Tibial nerve (tissue), 4 donors: ENCODE measurements around the gene DNASE1L1. TPM values are rescaled to one million over a fixed set of nuclear protein-coding genes. Genes with fewer than 3 reads are reported as not detected.

Experiments
- DNase-seq, 2 donors: peaks; one replicate each; pipeline ENCODE4 v3.0.0-alpha.2; 2019; ENCODE audit warnings: low spot score in 2 of 2
- H3K27ac ChIP-seq, 4 donors: fragments of 200-600 bp; sonication (generic) in 3 of 4; one replicate each; pipeline ENCODE4 v1.5.1; 2017 to 2019; ENCODE audit warnings: mild to moderate bottlenecking in 1 of 4
- H3K27me3 ChIP-seq, 2 donors: fragments of 200-600 bp; sonication (generic) in 1 of 2; one replicate each; pipeline versions ENCODE4 v1.5.1 to v1.6.0; 2017 to 2019
- H3K36me3 ChIP-seq, 3 donors: fragments of 200-600 bp; sonication (generic); one replicate each; pipeline ENCODE4 v1.5.1; 2018 to 2019
- H3K4me1 ChIP-seq, 4 donors: fragments of 200-600 bp; sonication (generic) in 3 of 4; one replicate each; pipeline ENCODE4 v1.5.1; 2017 to 2019
- H3K4me3 ChIP-seq, 4 donors: fragments of 200-600 bp; sonication (generic) in 3 of 4; one replicate each; pipeline ENCODE4 v1.5.1; 2017 to 2019; ENCODE audit warnings: mild to moderate bottlenecking in 1 of 4, moderate library complexity in 1 of 4
- H3K9me3 ChIP-seq, 4 donors: fragments of 200-600 bp; sonication (generic) in 3 of 4; one replicate each; pipeline ENCODE4 v1.5.1; 2017 to 2019
- CTCF ChIP-seq, 5 experiments: fragments of 200-600 bp in 3 of 5; fragments of 450-650 bp in 2 of 5; sonication (generic) in 3 of 5; IDR thresholded peaks; one replicate each; pipeline ENCODE4 v1.5.1; 2016 to 2019; ENCODE audit warnings: antibody characterized with exemption in 5 of 5, mild to moderate bottlenecking in 3 of 5, moderate library complexity in 2 of 5
- EP300 ChIP-seq, 2 donors: sonication (generic); formaldehyde crosslinking; IDR thresholded peaks; one replicate each; pipeline ENCODE4 v1.6.1; 2017; ENCODE audit warnings: antibody characterized with exemption in 2 of 2, mild to moderate bottlenecking in 1 of 2
- POLR2A ChIP-seq, 2 donors: fragments of 450-650 bp; IDR thresholded peaks; one replicate each; pipeline ENCODE4 v1.6.1; 2017; ENCODE audit warnings: antibody characterized with exemption in 2 of 2, mild to moderate bottlenecking in 2 of 2, moderate library complexity in 2 of 2
- WGBS, 2 donors: methylation state at CpG; one replicate each; pipeline ENCODE4 v1.1.5; 2018; 5-methylcytosine and 5-hydroxymethylcytosine counted together
- total RNA-seq, 4 donors: library from RNA; depleted of rRNA; stranded (reverse); fragments of >200 nt; gene quantifications; one replicate each; pipeline ENCODE4 v1.1.0, GENCODE V29; 2016

Gene DNASE1L1
- total RNA-seq, 4 donors from 2014 or later, result 21.4 to 36.0 (median 28.6) TPM

- no peak overlapping the region for H3K4me3 ChIP-seq
- no peak for DNase-seq
- H3K27ac ChIP-seq, result peak overlapping the region in 1 of 4 donors; percentile 68
- TF ChIP-seq EP300 (IDR thresholded peaks at IDR 0.05) (no peak), POLR2A (IDR thresholded peaks at IDR 0.05) (no peak), CTCF (IDR thresholded peaks at IDR 0.05) (peak in 4 of 5 experiments; percentile 19 to 45 (median 31))
- H3K9me3 ChIP-seq, result no peaks in the 10 kb centered on the region
- H3K36me3 ChIP-seq, result no peaks in the 10 kb centered on the region
- H3K4me1 ChIP-seq, result peaks cover 0 to 16% (median 0%) of the 10 kb centered on the region in 4 donors
- no peaks in the 10 kb centered on the region for H3K27me3 ChIP-seq
- WGBS, 2 donors, result 67 to 70% methylated on average over 2 to 6 of the region's 8 CpGs
Observed at GRCh38 chrX:154384284-154384892, 24.7 kb downstream of the DNASE1L1 start.

GRCh38 chrX:154383359-154384283 lies 25.4 kb downstream of the DNASE1L1 start:
- Histone ChIP-seq H3K9me3 (no peaks in the 10 kb centered on the region), H3K4me1 (peaks cover 0 to 16% (median 0%) of the 10 kb centered on the region in 4 donors), H3K36me3 (no peaks in the 10 kb centered on the region), H3K4me3 (no peak overlapping the region), H3K27ac (peak overlapping the region in 1 of 4 donors; percentile 68), H3K27me3 (no peaks in the 10 kb centered on the region)
- no peak for TF ChIP-seq EP300 (IDR thresholded peaks at IDR 0.05)
- TF ChIP-seq POLR2A (IDR thresholded peaks at IDR 0.05), result no peak
- TF ChIP-seq CTCF (IDR thresholded peaks at IDR 0.05), result no peak
- no peak for DNase-seq
- 55 to 68% methylated on average over 7 to 14 of the region's 14 CpGs for WGBS, 2 donors

- Histone ChIP-seq H3K36me3 (no peaks in the 10 kb centered on the region), H3K27me3 (no peaks in the 10 kb centered on the region)
- DNase-seq, result no peak
Observed at GRCh38 chrX:154382483-154383069, 26.5 kb downstream of the DNASE1L1 start.

GRCh38 chrX:154381271-154381670 lies 27.8 kb downstream of the DNASE1L1 start:
- Histone ChIP-seq H3K27me3 (no peaks in the 10 kb centered on the region), H3K27ac (peak overlapping the region in 3 of 4 donors; percentile 46 to 100 (median 99)), H3K36me3 (no peaks in the 10 kb centered on the region), H3K4me1 (peaks cover 0 to 21% (median 0%) of the 10 kb centered on the region in 4 donors), H3K4me3 (no peak overlapping the region), H3K9me3 (no peaks in the 10 kb centered on the region)
- WGBS, 2 donors, result 49 to 53% methylated on average over 5 to 6 of the region's 6 CpGs
- DNase-seq, result no peak
- TF ChIP-seq CTCF (IDR thresholded peaks at IDR 0.05) (no peak), EP300 (IDR thresholded peaks at IDR 0.05) (no peak), POLR2A (IDR thresholded peaks at IDR 0.05) (no peak)

More at GRCh38 chrX:154382483-154383069, 26.5 kb downstream of the DNASE1L1 start:
- no peak for TF ChIP-seq CTCF (IDR thresholded peaks at IDR 0.05)
- TF ChIP-seq POLR2A (IDR thresholded peaks at IDR 0.05), result no peak
- TF ChIP-seq EP300 (IDR thresholded peaks at IDR 0.05), result peak in 1 of 2 donors; percentile 24
- peaks cover 0 to 20% (median 0%) of the 10 kb centered on the region in 4 donors for H3K4me1 ChIP-seq
- H3K27ac ChIP-seq, result peak overlapping the region in 1 of 4 donors; percentile 56
- WGBS, 2 donors, result 78 to 85% methylated on average over 10 to 11 of the region's 11 CpGs
- no peak overlapping the region for H3K4me3 ChIP-seq
- no peaks in the 10 kb centered on the region for H3K9me3 ChIP-seq
